Stomach (tissue), 9 donors: Measurements from ENCODE around the gene CDK10. TPM values are rescaled to one million over a fixed set of nuclear protein-coding genes. Genes with fewer than 3 reads are reported as not detected.

Experiments used
- DNase-seq, 2 donors: peaks; one replicate each; pipeline versions ENCODE4 v3.0.0 to v3.0.0-alpha.2; 2013 to 2019
- H3K27ac ChIP-seq, 5 donors: fragments of 200-600 bp in 4 of 5; sonication (generic) in 4 of 5; one replicate each; pipeline ENCODE4 v1.5.1; 2013 to 2019; ENCODE audit warnings: mild to moderate bottlenecking in 1 of 5, moderate library complexity in 1 of 5
- H3K27me3 ChIP-seq, 3 donors: fragments of 200-600 bp; sonication (generic); one replicate each; pipeline ENCODE4 v1.5.1; 2017 to 2019; ENCODE audit warnings: mixed run types in 1 of 3
- H3K36me3 ChIP-seq, 4 donors: fragments of 200-600 bp; sonication (generic); 1 replicate in 3 of 4; 2 replicates in 1 of 4; pipeline ENCODE4 v1.5.1; 2016 to 2019
- H3K4me1 ChIP-seq, 4 donors: fragments of 200-600 bp; sonication (generic); one replicate each; pipeline ENCODE4 v1.5.1; 2016 to 2019
- H3K4me3 ChIP-seq, 4 donors: fragments of 200-600 bp; sonication (generic) in 3 of 4; one replicate each; pipeline ENCODE4 v1.5.1; 2016 to 2019; ENCODE audit warnings: mild to moderate bottlenecking in 1 of 4
- H3K9me3 ChIP-seq, 4 donors: fragments of 200-600 bp; sonication (generic); one replicate each; pipeline ENCODE4 v1.5.1; 2016 to 2019
- EP300 ChIP-seq: sonication (generic); formaldehyde crosslinking; IDR thresholded peaks from one replicate; pipeline ENCODE4 v1.6.1; 2017; ENCODE audit warnings: antibody characterized with exemption
- POLR2A ChIP-seq, 4 donors: fragments of 450-650 bp; IDR thresholded peaks; one replicate each; pipeline ENCODE4 v1.6.1; 2016; ENCODE audit warnings: antibody characterized with exemption in 4 of 4, control low read depth in 2 of 4, mild to moderate bottlenecking in 1 of 4, moderate library complexity in 1 of 4
- POLR2AphosphoS5 ChIP-seq, 3 donors: sonication (generic); formaldehyde crosslinking; IDR thresholded peaks; one replicate each; pipeline ENCODE4 v1.6.1; 2016; ENCODE audit warnings: antibody characterized with exemption in 3 of 3
- WGBS, 5 donors: extraction: QIAGEN DNeasy Blood & Tissue Kit in 3 of 5; methylation state at CpG; one replicate each; pipeline versions ENCODE4 v1.1.5 to v1.1.7; 2013 to 2018; 5-methylcytosine and 5-hydroxymethylcytosine counted together
- intact Hi-C: fragments of 100-400 bp; cut with DNase I; formaldehyde crosslinking; loops from one replicate; pipeline ENCODE4 v1.15.1; 2023; ENCODE audit warnings: low total_unique reads
- polyA plus RNA-seq, 3 donors: library from polyadenylated mRNA; stranded (reverse); fragments of 200-250 nt; gene quantifications; one replicate each; pipeline ENCODE4 v1.2.3, GENCODE V29; 2013
- total RNA-seq, 5 donors: library from RNA; depleted of rRNA; stranded (reverse); fragments of >200 nt; gene quantifications; one replicate each; pipeline versions ENCODE4 v1.1.0 to v1.2.3, GENCODE V29; 2014 to 2016
- TF ChIP-seq, protein P1 (sequence below), 7 experiments: fragments of 450-650 bp in 4 of 7; fragments of 200-600 bp in 3 of 7; sonication (generic) in 3 of 7; IDR thresholded peaks; one replicate each; pipeline ENCODE4 v1.5.1; 2016 to 2019; ENCODE audit warnings: antibody characterized with exemption in 7 of 7, control low read depth in 2 of 7, mild to moderate bottlenecking in 1 of 7
- donor health status: healthy with polysubstance abuse.
- donor health status: Bipolar disorder and iron deficiency.
- donor health status: healthy.

CDK10 gene
- total and polyA plus RNA-seq, 8 donors: 40.9 to 256 (median 86.4) TPM

DNA sequence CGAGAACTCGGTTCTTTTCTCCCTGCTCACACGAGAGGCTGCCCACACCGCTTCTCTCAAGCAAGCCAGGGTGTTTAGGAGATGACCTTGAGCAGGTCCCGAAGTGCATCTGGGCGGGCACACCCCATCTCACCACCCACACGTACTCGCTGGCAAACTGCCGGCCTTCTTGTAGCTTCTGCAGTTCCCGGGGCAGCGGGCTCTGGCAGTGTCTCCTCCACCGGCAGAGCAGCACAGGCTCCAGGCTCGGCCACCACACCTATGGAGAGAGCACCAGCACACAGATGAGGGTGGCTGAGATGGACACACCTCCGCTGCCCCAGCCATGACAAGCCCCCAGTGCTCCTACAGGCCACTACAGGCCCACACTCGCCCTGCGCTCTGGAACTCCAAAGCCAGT, 58.3 kb downstream of the CDK10 start:
- 89 to 95% (median 93%) methylated on average over 12 to 16 of the region's 16 CpGs for WGBS, 5 donors
- no peak overlapping the region for H3K27ac ChIP-seq
- H3K4me1 ChIP-seq: peaks cover 0 to 6% (median 4%) of the 10 kb centered on the region in 4 donors
- H3K4me3 ChIP-seq: no peak overlapping the region
- no peaks in the 10 kb centered on the region for H3K9me3 ChIP-seq
- no peaks in the 10 kb centered on the region for H3K27me3 ChIP-seq
- peak in 1 of 2 donors; percentile 42 for DNase-seq
- TF ChIP-seq POLR2AphosphoS5 (IDR thresholded peaks at IDR 0.05) (no peak), POLR2A (IDR thresholded peaks at IDR 0.05) (no peak), EP300 (no peak)
- TF ChIP-seq, protein P1, sequence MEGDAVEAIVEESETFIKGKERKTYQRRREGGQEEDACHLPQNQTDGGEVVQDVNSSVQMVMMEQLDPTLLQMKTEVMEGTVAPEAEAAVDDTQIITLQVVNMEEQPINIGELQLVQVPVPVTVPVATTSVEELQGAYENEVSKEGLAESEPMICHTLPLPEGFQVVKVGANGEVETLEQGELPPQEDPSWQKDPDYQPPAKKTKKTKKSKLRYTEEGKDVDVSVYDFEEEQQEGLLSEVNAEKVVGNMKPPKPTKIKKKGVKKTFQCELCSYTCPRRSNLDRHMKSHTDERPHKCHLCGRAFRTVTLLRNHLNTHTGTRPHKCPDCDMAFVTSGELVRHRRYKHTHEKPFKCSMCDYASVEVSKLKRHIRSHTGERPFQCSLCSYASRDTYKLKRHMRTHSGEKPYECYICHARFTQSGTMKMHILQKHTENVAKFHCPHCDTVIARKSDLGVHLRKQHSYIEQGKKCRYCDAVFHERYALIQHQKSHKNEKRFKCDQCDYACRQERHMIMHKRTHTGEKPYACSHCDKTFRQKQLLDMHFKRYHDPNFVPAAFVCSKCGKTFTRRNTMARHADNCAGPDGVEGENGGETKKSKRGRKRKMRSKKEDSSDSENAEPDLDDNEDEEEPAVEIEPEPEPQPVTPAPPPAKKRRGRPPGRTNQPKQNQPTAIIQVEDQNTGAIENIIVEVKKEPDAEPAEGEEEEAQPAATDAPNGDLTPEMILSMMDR (IDR thresholded peaks at IDR 0.05): no peak
- intact Hi-C loops: no loop called here
- peaks cover 7 to 54% (median 38%) of the 10 kb centered on the region in 4 donors for H3K36me3 ChIP-seq

Other genes with a start within 250 kb of the CDK10 start
- 100 to 1,000 TPM in 4 of 5 donors, 10 to 100 TPM in 1; 60.2 to 350 (median 136) TPM for gene ANKRD11, start 196.1 kb upstream of the CDK10 start, total RNA-seq
- gene ANKRD11, start 196.1 kb upstream of the CDK10 start, polyA plus RNA-seq: 10 to 100 TPM; 25.4 to 39.0 (median 38.8) TPM
- gene SPG7, start 178.3 kb upstream of the CDK10 start, total RNA-seq: 100 to 1,000 TPM; 150 to 363 (median 174) TPM
- gene SPG7, start 178.3 kb upstream of the CDK10 start, polyA plus RNA-seq: 10 to 100 TPM; 30.0 to 77.2 (median 32.2) TPM
- 1,000 to 10,000 TPM; 2,053 to 4,705 (median 3,295) TPM for gene RPL13, start 126.0 kb upstream of the CDK10 start, total RNA-seq
- gene RPL13, start 126.0 kb upstream of the CDK10 start, polyA plus RNA-seq: over 10,000 TPM in 1 of 3 donors, 1,000 to 10,000 TPM in 2; 7,322 to 10,054 (median 9,037) TPM
- gene CPNE7, start 110.9 kb upstream of the CDK10 start, total RNA-seq: 1 to 10 TPM in 4 of 5 donors, not detected in 1; 1.6 to 6.2 (median 1.9) TPM
- 1 to 10 TPM in 2 of 3 donors, under 1 TPM in 1; 0.92 to 3.8 (median 1.3) TPM for gene CPNE7, start 110.9 kb upstream of the CDK10 start, polyA plus RNA-seq
- gene DPEP1, start 73.0 kb upstream of the CDK10 start, total RNA-seq: 10 to 100 TPM in 1 of 5 donors, 1 to 10 TPM in 1, under 1 TPM in 1, not detected in 2; 0.58 to 12.3 (median 4.8) TPM
- gene DPEP1, start 73.0 kb upstream of the CDK10 start, polyA plus RNA-seq: 1 to 10 TPM in 1 of 3 donors, under 1 TPM in 2; 0.23 to 1.4 (median 0.62) TPM
- gene CHMP1A, start 29.0 kb upstream of the CDK10 start, total RNA-seq: 100 to 1,000 TPM in 1 of 5 donors, 10 to 100 TPM in 4; 20.1 to 146 (median 61.7) TPM
- 100 to 1,000 TPM in 1 of 3 donors, 10 to 100 TPM in 2; 56.4 to 106 (median 62.1) TPM for gene CHMP1A, start 29.0 kb upstream of the CDK10 start, polyA plus RNA-seq
- gene SPATA33, start 28.9 kb upstream of the CDK10 start, total RNA-seq: 100 to 1,000 TPM in 1 of 5 donors, 10 to 100 TPM in 2, 1 to 10 TPM in 2; 3.2 to 181 (median 12.3) TPM
- 10 to 100 TPM in 1 of 3 donors, 1 to 10 TPM in 2; 6.4 to 21.2 (median 9.9) TPM for gene SPATA33, start 28.9 kb upstream of the CDK10 start, polyA plus RNA-seq
- 10 to 100 TPM in 3 of 5 donors, 1 to 10 TPM in 1, not detected in 1; 9.7 to 41.4 (median 32.3) TPM for gene SPATA2L, start 15.0 kb downstream of the CDK10 start, total RNA-seq
- 10 to 100 TPM; 10.6 to 12.8 (median 12.2) TPM for gene SPATA2L, start 15.0 kb downstream of the CDK10 start, polyA plus RNA-seq
- 10 to 100 TPM in 2 of 5 donors, 1 to 10 TPM in 3; 2.7 to 43.2 (median 4.3) TPM for gene VPS9D1, start 34.2 kb downstream of the CDK10 start, total RNA-seq
- gene VPS9D1, start 34.2 kb downstream of the CDK10 start, polyA plus RNA-seq: 10 to 100 TPM in 2 of 3 donors, 1 to 10 TPM in 1; 6.3 to 23.7 (median 11.4) TPM
- gene ZNF276, start 34.8 kb downstream of the CDK10 start, total RNA-seq: 100 to 1,000 TPM in 3 of 5 donors, 10 to 100 TPM in 2; 27.2 to 418 (median 105) TPM
- gene ZNF276, start 34.8 kb downstream of the CDK10 start, polyA plus RNA-seq: 10 to 100 TPM; 11.0 to 24.5 (median 13.6) TPM
- gene FANCA, start 130.0 kb downstream of the CDK10 start, total RNA-seq: 100 to 1,000 TPM in 2 of 5 donors, 10 to 100 TPM in 3; 10.7 to 276 (median 29.3) TPM
- 10 to 100 TPM in 1 of 3 donors, 1 to 10 TPM in 2; 3.8 to 10.4 (median 6.1) TPM for gene FANCA, start 130.0 kb downstream of the CDK10 start, polyA plus RNA-seq
- gene SPIRE2, start 141.8 kb downstream of the CDK10 start, total RNA-seq: 100 to 1,000 TPM in 1 of 5 donors, 10 to 100 TPM in 4; 17.3 to 230 (median 35.5) TPM
- gene SPIRE2, start 141.8 kb downstream of the CDK10 start, polyA plus RNA-seq: 10 to 100 TPM in 1 of 3 donors, 1 to 10 TPM in 2; 3.9 to 26.0 (median 6.5) TPM
- 100 to 1,000 TPM; 132 to 748 (median 335) TPM for gene TCF25, start 186.9 kb downstream of the CDK10 start, total RNA-seq
- gene TCF25, start 186.9 kb downstream of the CDK10 start, polyA plus RNA-seq: 100 to 1,000 TPM; 124 to 276 (median 146) TPM
- gene MC1R, start 232.2 kb downstream of the CDK10 start, total RNA-seq: 10 to 100 TPM in 1 of 5 donors, 1 to 10 TPM in 4; 1.3 to 11.3 (median 6.7) TPM
- 1 to 10 TPM; 1.4 to 3.9 (median 1.8) TPM for gene MC1R, start 232.2 kb downstream of the CDK10 start, polyA plus RNA-seq
- 10 to 100 TPM in 1 of 5 donors, 1 to 10 TPM in 1, under 1 TPM in 1, not detected in 2; 0.29 to 14.5 (median 1.0) TPM for gene TUBB3, start 236.7 kb downstream of the CDK10 start, total RNA-seq
- gene TUBB3, start 236.7 kb downstream of the CDK10 start, polyA plus RNA-seq: 1 to 10 TPM; 2.4 to 8.2 (median 5.0) TPM